ENCODE measurements around the gene ATG16L1.

GRCh38 chr2:233225230-233226068 is 26.0 kb upstream of the ATG16L1 start:
- TF ChIP-seq CTCF (IDR thresholded peaks at IDR 0.05) = no peak
- no peak for TF ChIP-seq POLR2AphosphoS5 (IDR thresholded peaks at IDR 0.05)

Data from prostate gland (tissue), 2 donors.